Stimulated activated CD4-positive, alpha-beta T cell treated with anti-CD3 and anti-CD28 coated beads, Interleukin-1b, Interleukin-23, amount 100 ng/mL, for 1 hour (primary cell): ENCODE results near the gene PPP1CB.

Source experiments
- DNase-seq, 2 donors: peaks; one replicate each; pipeline ENCODE4 v3.0.0-alpha.2; 2020; ENCODE audit warnings: low read depth in 2 of 2

PPP1CB gene

DNA sequence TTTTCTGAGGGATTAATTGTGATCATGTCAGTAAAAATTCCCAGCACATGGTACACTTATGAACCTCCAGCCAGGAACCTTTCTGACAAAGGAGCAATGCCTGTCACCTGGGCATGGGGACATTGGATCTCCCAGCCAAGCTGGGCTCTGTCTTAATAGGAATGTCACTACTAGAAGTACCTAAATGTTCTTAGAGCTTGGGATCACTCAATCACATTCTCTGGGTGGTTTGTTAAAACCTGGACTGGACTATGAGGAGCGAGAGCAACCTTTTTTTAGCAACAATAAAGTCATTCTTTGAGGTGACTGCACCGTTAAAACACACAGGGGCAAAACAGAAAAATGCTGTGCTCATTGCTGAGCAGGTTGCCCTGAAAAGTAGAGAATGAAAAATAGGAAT is 6.4 kb upstream of the PPP1CB start:
- DNase-seq, result no peak

- no peak for DNase-seq
Observed at GRCh38 chr2:28745876-28746275, 5.8 kb upstream of the PPP1CB start.

- DNase-seq, result no peak
Observed at GRCh38 chr2:28746429-28747111, 5.1 kb upstream of the PPP1CB start.

- no peak for DNase-seq
Observed at GRCh38 chr2:28747714-28748113, 3.9 kb upstream of the PPP1CB start.

- no peak for DNase-seq
Observed at GRCh38 chr2:28748176-28748575, 3.5 kb upstream of the PPP1CB start.

DNA sequence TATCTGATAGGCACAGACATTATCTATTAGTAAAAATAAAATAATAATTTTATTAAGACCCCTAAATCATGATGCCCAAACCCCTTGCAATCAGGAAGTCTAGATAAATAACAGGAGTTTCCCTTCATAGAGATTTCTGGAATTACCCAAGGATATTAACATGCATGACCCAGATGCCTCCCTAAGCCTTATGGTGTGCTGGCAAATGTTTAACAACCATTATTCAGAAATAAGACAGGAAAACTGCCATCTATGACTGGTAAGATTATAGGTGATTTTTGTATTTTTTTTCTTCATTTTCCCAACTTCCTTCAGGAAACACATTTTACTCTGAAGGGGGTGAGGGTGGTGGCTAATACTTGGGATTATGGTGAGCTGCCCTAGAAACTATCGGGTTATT is 2.7 kb upstream of the PPP1CB start:
- DNase-seq, result no peak

DNA sequence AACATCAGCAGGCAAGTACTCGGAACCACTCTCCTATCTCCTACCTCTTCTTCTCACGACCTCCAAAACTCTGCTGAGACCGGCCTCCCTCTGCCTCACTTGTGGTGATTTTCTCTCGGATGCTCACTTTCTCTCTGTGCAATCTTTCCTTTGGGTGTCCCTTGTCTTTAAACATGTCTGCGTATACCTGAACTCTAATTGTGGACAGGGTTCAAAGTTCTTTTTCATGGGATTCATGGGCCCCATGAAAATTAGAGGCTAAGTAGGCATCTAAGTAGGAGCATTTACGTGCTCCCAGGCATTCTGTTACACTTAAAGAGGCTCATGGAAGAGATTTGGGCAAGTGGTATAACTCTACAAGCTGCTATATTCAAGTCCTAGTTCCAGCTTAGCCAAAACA is 2.1 kb upstream of the PPP1CB start:
- DNase-seq, result no peak

GRCh38 chr2:28750316-28751251 is 1.0 kb upstream of the PPP1CB start:
- DNase-seq, result no peak

- no peak for DNase-seq
Observed at GRCh38 chr2:28751956-28752630, 463 bp downstream of the PPP1CB start.

- DNase-seq, result no peak
Observed at GRCh38 chr2:28752631-28753376, 1.2 kb downstream of the PPP1CB start.

DNA sequence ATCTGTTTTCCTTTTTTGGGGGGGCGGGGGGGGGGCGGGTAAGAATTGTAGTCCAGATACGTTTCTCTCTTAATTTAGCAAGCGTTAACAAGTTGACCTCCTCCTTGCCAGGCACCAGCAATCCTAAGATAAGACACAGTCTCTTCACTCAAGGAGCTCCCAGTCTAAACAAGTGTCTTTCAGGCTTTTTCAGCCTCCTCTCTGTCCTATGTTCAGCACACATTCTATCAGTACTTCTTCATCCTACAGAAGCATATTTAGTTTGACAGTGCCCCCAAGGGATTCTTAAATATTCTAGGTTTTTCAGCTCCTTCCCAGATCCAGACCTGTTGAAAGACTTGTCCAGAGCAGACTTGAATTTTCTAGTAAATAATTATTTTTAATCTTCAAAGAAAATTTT is 2.7 kb downstream of the PPP1CB start:
- no peak for DNase-seq

- no peak for DNase-seq
Observed at GRCh38 chr2:28755421-28755820, 3.8 kb downstream of the PPP1CB start.

- no peak for DNase-seq
Observed at GRCh38 chr2:28758459-28758858, 6.8 kb downstream of the PPP1CB start.

DNA sequence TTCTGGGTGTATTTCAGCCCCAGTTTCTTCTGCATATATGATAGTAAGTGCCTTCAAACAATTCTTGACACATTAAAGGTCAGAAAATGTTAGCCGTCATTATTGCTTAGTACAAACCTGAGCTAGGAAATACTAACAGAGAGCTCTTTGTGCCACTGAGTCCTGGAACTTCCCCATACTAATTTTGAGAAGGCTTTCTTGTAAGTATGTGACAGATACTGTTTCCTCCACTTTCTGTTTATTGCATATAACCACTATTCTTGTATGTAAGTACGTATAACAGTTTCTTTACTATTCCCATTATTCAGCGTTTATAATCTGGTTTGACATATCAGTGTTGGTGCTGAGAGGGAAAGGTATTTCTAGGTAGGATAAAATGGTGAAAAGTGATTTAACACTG is 9.8 kb downstream of the PPP1CB start:
- no peak for DNase-seq

DNA sequence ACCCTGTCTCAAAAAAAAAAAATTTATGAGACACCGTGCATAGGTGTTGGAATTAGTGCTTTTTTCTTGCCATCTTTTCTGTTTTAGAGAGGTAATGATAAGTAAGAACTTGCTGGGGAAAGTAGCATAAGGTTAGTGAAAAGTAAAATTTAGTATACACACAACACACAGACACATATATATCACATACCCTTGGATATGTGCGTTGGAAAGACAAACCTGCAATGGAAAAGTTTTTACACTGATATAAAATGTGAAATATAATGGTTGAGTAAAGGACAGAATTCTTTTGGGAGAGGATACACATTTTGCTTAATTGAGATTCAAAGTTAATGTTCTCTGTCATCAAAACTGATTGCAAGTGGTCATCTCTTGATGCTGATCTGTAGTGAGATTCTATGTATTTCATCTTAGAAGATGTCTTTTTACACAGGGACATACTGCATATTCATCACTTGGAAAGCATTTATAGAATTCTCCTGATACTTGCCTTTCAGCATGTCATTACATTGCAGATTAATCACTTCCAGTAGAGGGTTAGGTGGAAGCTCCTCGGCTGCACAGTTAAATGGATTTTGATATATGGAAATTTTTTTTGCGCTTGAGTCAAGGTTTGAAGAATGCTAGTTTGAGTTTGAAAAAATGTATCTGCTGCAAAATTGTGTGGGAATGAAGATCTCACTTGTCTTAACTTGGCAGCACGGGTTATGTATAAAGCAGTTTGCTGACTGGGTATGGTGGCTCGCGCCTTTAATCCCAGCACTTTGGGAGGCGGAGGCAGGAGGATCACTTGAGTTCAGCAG is 13.5 kb downstream of the PPP1CB start:
- DNase-seq, result no peak

GRCh38 chr2:28766070-28766469 is 14.4 kb downstream of the PPP1CB start:
- DNase-seq, result no peak

GRCh38 chr2:28767337-28767736 is 15.7 kb downstream of the PPP1CB start:
- no peak for DNase-seq

- no peak for DNase-seq
Observed at GRCh38 chr2:28768422-28768821, 16.8 kb downstream of the PPP1CB start.

DNA sequence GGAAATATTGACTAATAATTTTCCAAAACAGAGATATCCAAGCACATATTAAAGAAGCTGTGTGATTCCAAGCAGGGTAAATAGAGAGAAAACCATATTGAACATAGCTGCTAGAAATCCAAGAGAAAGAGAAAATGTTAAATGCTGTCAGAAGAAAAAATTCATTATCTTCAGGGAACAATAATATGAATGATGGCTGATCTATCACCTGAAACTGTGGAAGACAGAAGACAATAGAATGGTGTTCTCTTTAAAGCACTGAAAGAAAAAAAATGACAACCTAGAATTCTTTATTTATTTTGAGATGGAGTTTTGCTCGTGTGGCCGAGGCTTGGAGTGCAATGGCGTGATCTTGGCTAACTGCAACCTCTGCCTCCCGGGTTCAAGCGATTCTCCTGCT is 17.3 kb downstream of the PPP1CB start:
- DNase-seq, result no peak

- no peak for DNase-seq
Observed at GRCh38 chr2:28772351-28772750, 20.7 kb downstream of the PPP1CB start.

DNA sequence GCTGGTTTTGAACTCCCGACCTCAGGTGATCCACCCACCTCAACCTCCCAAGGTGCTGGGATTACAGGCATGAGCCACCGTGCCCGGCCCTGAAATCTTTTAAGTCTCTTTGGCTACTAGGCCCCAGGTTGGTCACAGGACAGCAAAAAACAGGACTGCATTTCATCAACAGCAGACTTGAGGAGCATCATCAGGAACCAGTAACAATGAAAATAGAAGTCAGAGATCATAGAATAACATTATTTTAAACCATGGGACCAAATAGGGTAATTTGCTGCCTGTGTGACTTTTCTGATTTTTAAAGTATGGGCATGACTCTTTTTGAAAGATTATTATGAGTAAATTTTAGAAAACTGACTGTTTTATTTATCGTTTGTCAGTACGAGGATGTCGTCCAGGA is 24.8 kb downstream of the PPP1CB start:
- DNase-seq, result no peak
